Measurements from ENCODE around the gene RNF115. TPM values are rescaled to one million over a fixed set of nuclear protein-coding genes. Genes with fewer than 3 reads are reported as not detected.

The RNF115 gene
- total and polyA plus RNA-seq, 2 donors (not counting 1 experiment from before 2014, with no cell fraction given): 4.6 to 19.8 TPM

DNA sequence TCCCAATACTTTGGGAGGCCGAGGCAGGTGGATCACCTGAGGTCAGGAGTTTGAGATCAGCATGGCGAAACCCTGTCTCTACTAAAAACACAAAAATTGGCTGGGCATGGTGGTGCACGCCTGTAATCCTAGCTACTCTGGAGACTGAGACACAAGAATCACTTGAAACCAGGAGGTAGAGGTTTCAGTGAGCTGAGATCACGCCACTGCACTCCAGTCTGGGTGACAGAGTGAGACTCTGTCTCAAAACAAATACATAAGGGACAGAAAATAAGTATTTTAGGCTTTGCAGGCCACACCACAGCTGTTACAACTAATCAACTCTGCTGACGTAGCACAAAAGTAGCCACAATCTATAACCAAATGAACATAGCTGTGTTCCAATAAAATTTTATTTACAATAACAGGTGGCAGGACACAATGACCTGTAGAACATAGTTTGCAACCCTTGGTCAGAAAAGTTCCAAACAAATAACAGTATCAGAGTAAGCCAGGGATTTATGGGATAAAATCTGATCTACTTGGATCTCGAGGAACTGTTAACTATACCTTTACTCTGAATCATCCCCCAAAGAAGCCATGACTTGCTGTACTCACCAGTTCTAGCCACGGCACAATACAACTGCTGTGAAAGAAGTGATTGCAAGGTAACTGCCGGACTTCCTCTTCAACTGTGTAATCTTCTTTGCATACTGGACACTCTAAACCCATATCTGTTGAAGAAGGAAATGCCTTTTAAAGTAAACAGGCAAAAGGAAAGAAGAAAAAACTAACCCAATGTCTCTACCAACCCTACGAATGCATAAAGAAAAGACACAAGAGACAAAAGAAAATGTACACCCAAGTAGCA lies 76.3 kb downstream of the RNF115 start:
- intact Hi-C loops (cut with micrococcal nuclease): no loop called here

DNA sequence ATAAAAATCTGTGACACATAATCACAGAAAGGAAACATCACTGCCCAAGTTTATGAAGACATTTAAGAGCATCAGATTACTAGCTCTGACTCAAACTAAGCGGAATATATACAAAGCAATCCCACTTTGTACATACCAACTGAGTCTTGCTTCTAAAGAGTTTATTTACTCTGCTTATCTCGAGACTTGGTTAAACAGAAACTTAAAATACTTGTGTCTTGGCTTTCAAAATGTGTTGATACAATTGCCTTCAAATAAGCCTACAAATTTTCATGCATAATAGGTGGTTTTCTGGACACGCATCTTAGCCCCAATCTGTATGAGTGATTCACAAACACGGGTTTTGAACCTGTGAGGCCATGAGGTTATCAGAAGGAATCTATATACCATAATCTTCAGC lies 83.6 kb downstream of the RNF115 start:
- ATAC-seq (ENCODE audit: low read depth) (no peak), DNase-seq (no peak)
- no peak overlapping the region for H3K4me3 Mint-ChIP-seq
- CTCF ChIA-PET: interaction anchor here (1.3 kb wide), 1 partner anchor 18 kb away, joined by 4 read pairs; no protein-coding TSS in a partner anchor
- Histone ChIP-seq H3K27ac (ENCODE audit: low read length in 2 of 2) (no peak overlapping the region), H4K20me1 (ENCODE audit: control insufficient read depth, insufficient read depth, low read length, poor library complexity, severe bottlenecking) (no peaks in the 10 kb centered on the region), H3K36me3 (replicated peaks in 1 of 2; ENCODE audit: control extremely low read depth in 1 of 2, control insufficient read depth in 1 of 2, extremely low read depth in 1 of 2, insufficient read depth in 2 of 2, low read length in 1 of 2) (peaks cover 2 to 30% of the 10 kb centered on the region in 2 experiments), H3K4me3 (ENCODE audit: control extremely low read depth in 1 of 5, extremely low read depth in 1 of 5, insufficient read depth in 1 of 5, low read depth in 2 of 5, low read length in 4 of 5) (no peak overlapping the region), H2AFZ (ENCODE audit: insufficient read depth, low read depth, low read length, poor library complexity, severe bottlenecking) (no peak overlapping the region), H3K79me2 (ENCODE audit: control insufficient read depth, insufficient read depth, low read length) (no peaks in the 10 kb centered on the region), H3K4me2 (replicated peaks; ENCODE audit: low read depth, low read length, poor library complexity, severe bottlenecking) (no peak overlapping the region), H3K9ac (ENCODE audit: low read length) (no peak overlapping the region), H3K9me3 (ENCODE audit: control extremely low read depth in 1 of 3, control insufficient read depth in 2 of 3, insufficient read depth in 1 of 3, low read length in 2 of 3) (no peaks in the 10 kb centered on the region), H3K27me3 (replicated peaks in 1 of 4; ENCODE audit: control extremely low read depth in 1 of 4, control insufficient read depth in 3 of 4, insufficient read depth in 4 of 4, low read length in 3 of 4) (no peaks in the 10 kb centered on the region), H3K4me1 (ENCODE audit: control insufficient read depth in 2 of 2, insufficient read depth in 2 of 2, low read length in 2 of 2) (no peaks in the 10 kb centered on the region)
- TF ChIP-seq EZH2 (IDR thresholded peaks at IDR 0.05; ENCODE audit: borderline replicate concordance, insufficient read depth, low read depth, low read length, poor library complexity, severe bottlenecking): no peak
- TF ChIP-seq, protein P1, sequence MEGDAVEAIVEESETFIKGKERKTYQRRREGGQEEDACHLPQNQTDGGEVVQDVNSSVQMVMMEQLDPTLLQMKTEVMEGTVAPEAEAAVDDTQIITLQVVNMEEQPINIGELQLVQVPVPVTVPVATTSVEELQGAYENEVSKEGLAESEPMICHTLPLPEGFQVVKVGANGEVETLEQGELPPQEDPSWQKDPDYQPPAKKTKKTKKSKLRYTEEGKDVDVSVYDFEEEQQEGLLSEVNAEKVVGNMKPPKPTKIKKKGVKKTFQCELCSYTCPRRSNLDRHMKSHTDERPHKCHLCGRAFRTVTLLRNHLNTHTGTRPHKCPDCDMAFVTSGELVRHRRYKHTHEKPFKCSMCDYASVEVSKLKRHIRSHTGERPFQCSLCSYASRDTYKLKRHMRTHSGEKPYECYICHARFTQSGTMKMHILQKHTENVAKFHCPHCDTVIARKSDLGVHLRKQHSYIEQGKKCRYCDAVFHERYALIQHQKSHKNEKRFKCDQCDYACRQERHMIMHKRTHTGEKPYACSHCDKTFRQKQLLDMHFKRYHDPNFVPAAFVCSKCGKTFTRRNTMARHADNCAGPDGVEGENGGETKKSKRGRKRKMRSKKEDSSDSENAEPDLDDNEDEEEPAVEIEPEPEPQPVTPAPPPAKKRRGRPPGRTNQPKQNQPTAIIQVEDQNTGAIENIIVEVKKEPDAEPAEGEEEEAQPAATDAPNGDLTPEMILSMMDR (IDR thresholded peaks at IDR 0.05): no peak
- H3K9me3 Mint-ChIP-seq (ENCODE audit: insufficient read depth): no peaks in the 10 kb centered on the region
- H3K27ac Mint-ChIP-seq: no peak overlapping the region
- POLR2A ChIA-PET: no interaction called here
- intact Hi-C loops (cut with micrococcal nuclease): no loop called here
- WGBS (ENCODE audit: insufficient coverage): no CpG with 5 or more reads among the region's 4 CpGs
- no peaks in the 10 kb centered on the region for H3K27me3 Mint-ChIP-seq
- no peaks in the 10 kb centered on the region for H3K4me1 Mint-ChIP-seq

More for the DNA sequence above, 76.3 kb downstream of the RNF115 start:
- no peak overlapping the region for H3K4me3 Mint-ChIP-seq
- Histone ChIP-seq H3K79me2 (ENCODE audit: control insufficient read depth, insufficient read depth, low read length) (no peaks in the 10 kb centered on the region), H3K4me1 (ENCODE audit: control insufficient read depth in 2 of 2, insufficient read depth in 2 of 2, low read length in 2 of 2) (no peaks in the 10 kb centered on the region), H3K9me3 (ENCODE audit: control extremely low read depth in 1 of 3, control insufficient read depth in 2 of 3, insufficient read depth in 1 of 3, low read length in 2 of 3) (no peaks in the 10 kb centered on the region), H3K27me3 (replicated peaks in 1 of 4; ENCODE audit: control extremely low read depth in 1 of 4, control insufficient read depth in 3 of 4, insufficient read depth in 4 of 4, low read length in 3 of 4) (no peaks in the 10 kb centered on the region), H3K36me3 (replicated peaks in 1 of 2; ENCODE audit: control extremely low read depth in 1 of 2, control insufficient read depth in 1 of 2, extremely low read depth in 1 of 2, insufficient read depth in 2 of 2, low read length in 1 of 2) (peaks cover 0 to 75% of the 10 kb centered on the region in 2 experiments), H3K9ac (ENCODE audit: low read length) (no peak overlapping the region), H4K20me1 (ENCODE audit: control insufficient read depth, insufficient read depth, low read length, poor library complexity, severe bottlenecking) (no peaks in the 10 kb centered on the region), H2AFZ (ENCODE audit: insufficient read depth, low read depth, low read length, poor library complexity, severe bottlenecking) (no peak overlapping the region), H3K4me2 (replicated peaks; ENCODE audit: low read depth, low read length, poor library complexity, severe bottlenecking) (no peak overlapping the region), H3K4me3 (ENCODE audit: control extremely low read depth in 1 of 5, extremely low read depth in 1 of 5, insufficient read depth in 1 of 5, low read depth in 2 of 5, low read length in 4 of 5) (no peak overlapping the region), H3K27ac (ENCODE audit: low read length in 2 of 2) (no peak overlapping the region)
- ATAC-seq (ENCODE audit: low read depth) (no peak), DNase-seq (no peak)
- no peaks in the 10 kb centered on the region for H3K9me3 Mint-ChIP-seq (ENCODE audit: insufficient read depth)
- ChIA-PET CTCF (no interaction called here), POLR2A (interaction anchor here (0.5 kb wide), 1 partner anchor 9 kb away, joined by 9 read pairs; no protein-coding TSS in a partner anchor)
- TF ChIP-seq EZH2 (IDR thresholded peaks at IDR 0.05; ENCODE audit: borderline replicate concordance, insufficient read depth, low read depth, low read length, poor library complexity, severe bottlenecking): no peak
- TF ChIP-seq, protein P1 (IDR thresholded peaks at IDR 0.05): no peak
- no peaks in the 10 kb centered on the region for H3K4me1 Mint-ChIP-seq
- H3K27me3 Mint-ChIP-seq: no peaks in the 10 kb centered on the region
- WGBS (ENCODE audit: insufficient coverage): 93% methylated on average over 3 of the region's 9 CpGs
- no peak overlapping the region for H3K27ac Mint-ChIP-seq
